BJ (cell line): Measurements from ENCODE around the gene AFF4. TPM values are rescaled to one million over a fixed set of nuclear protein-coding genes. Genes with fewer than 3 reads are reported as not detected.

ENCODE experiments used
- CTCF ChIA-PET: fragments of 350-600 bp; formaldehyde crosslinking; extraction: SDS; loops from one replicate; lab custom pipeline; 2021; ENCODE audit warnings: antibody characterized with exemption, inconsistent platforms; lab: Yijun Ruan, JAX
- POLR2A ChIA-PET: fragments of 300-600 bp; sonication (Branson Sonifier 250); formaldehyde crosslinking; extraction: SDS; loops from one replicate; lab custom pipeline; 2021; ENCODE audit warnings: antibody characterized with exemption; lab: Charles Lee
- DNase-seq: peaks from one replicate; pipeline ENCODE4 v3.0.0-alpha.2; 2011; ENCODE audit warnings: low read depth
- H3K27me3 ChIP-seq: 2 replicates; pipeline ENCODE4 v1.6.0; 2011; ENCODE audit warnings: low read length; ENCODE audit not compliant: control insufficient read depth, insufficient read depth
- H3K36me3 ChIP-seq: 2 replicates; pipeline ENCODE4 v1.5.1; 2011; ENCODE audit warnings: low read length; ENCODE audit not compliant: control insufficient read depth, insufficient read depth
- H3K4me3 ChIP-seq: 2 replicates; pipeline ENCODE4 v1.5.1; 2011; ENCODE audit warnings: low read depth, mild to moderate bottlenecking, control low read depth, low read length
- CTCF ChIP-seq: IDR thresholded peaks from 2 replicates; pipeline ENCODE4 v1.5.1; 2011; ENCODE audit warnings: low read depth, mild to moderate bottlenecking, control low read depth, inconsistent platforms, low read length, moderate library complexity; ENCODE audit not compliant: insufficient read depth
- polyA plus RNA-seq: library from polyadenylated mRNA; depleted of rRNA; stranded (reverse); fragments of >200 nt; gene quantifications from 2 replicates; pipeline ENCODE4 v1.2.3, GENCODE V29; 2011

The AFF4 gene
- polyA plus RNA-seq, 1 experiment: 42.5 TPM

GRCh38 chr5:132872788-132873118, 90.7 kb downstream of the AFF4 start:
- no peak for TF ChIP-seq CTCF
- Histone ChIP-seq H3K36me3 (peaks cover 8% of the 10 kb centered on the region), H3K27me3 (no peaks in the 10 kb centered on the region; the same call in 1 of the 2 replicates), H3K4me3 (no peak overlapping the region)
- ChIA-PET POLR2A (no interaction called here), CTCF (interaction anchor here (0.5 to 1.3 kb wide), 2 partner anchors 19 to 160 kb away, joined by 4 to 6 read pairs; no protein-coding TSS in a partner anchor)
- no peak for DNase-seq

- no peak for DNase-seq
- H3K36me3 ChIP-seq: peaks cover 7% of the 10 kb centered on the region; the same call in 1 of the 2 replicates
- H3K27me3 ChIP-seq: no peaks in the 10 kb centered on the region; the same call in 1 of the 2 replicates
- no peak for TF ChIP-seq CTCF
- ChIA-PET POLR2A (no interaction called here), CTCF (interaction anchor here (1.3 to 2.9 kb wide), 3 partner anchors 12 to 51 kb away, joined by 4 to 12 read pairs (median 6); no protein-coding TSS in a partner anchor)
- H3K4me3 ChIP-seq: no peak overlapping the region
These were observed 91.8 kb downstream of the AFF4 start for GRCh38 chr5:132871459-132872284.

GRCh38 chr5:132870801-132871200, 92.6 kb downstream of the AFF4 start:
- H3K27me3 ChIP-seq: no peaks in the 10 kb centered on the region; the same call in 1 of the 2 replicates
- DNase-seq: no peak
- POLR2A ChIA-PET: no interaction called here

DNA sequence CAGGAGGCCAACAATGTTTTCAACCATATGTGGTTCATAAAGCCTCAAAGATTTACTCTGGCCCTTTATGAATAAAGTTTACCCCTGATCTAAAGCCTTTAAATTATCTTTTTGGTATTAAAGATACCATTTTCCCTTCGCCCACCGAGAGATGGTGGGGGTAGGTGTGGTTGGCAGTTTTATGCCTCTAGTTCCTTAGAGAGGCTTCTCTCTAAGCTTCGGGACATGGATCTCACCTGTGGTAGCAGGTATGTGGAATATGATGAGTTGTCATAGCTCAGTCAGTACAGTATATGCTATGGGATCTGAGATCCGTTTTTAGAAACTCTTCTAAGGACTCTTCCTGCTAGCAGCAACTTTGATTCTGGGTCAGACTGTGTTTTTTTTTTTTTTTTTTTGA, 94.7 kb downstream of the AFF4 start:
- no peaks in the 10 kb centered on the region; the same call in 1 of the 2 replicates for H3K27me3 ChIP-seq
- H3K36me3 ChIP-seq: peaks cover 6% of the 10 kb centered on the region; the same call in 1 of the 2 replicates
- POLR2A ChIA-PET: no interaction called here
- CTCF ChIA-PET: interaction anchor here (1.2 to 11.5 kb wide), 5 partner anchors 8 to 48 kb away, joined by 3 to 71 read pairs (median 5); partner anchors contain the start of gene SHROOM1
- H3K4me3 ChIP-seq: no peak overlapping the region
- TF ChIP-seq CTCF: no peak
- DNase-seq: no peak

More at GRCh38 chr5:132870801-132871200, 92.6 kb downstream of the AFF4 start:
- Histone ChIP-seq H3K36me3 (peaks cover 7% of the 10 kb centered on the region; the same call in 1 of the 2 replicates), H3K4me3 (no peak overlapping the region)
- TF ChIP-seq CTCF: no peak
- CTCF ChIA-PET: interaction anchor here (1.5 to 2.9 kb wide), 3 partner anchors 9 to 50 kb away, joined by 3 to 12 read pairs (median 4); no protein-coding TSS in a partner anchor

DNA sequence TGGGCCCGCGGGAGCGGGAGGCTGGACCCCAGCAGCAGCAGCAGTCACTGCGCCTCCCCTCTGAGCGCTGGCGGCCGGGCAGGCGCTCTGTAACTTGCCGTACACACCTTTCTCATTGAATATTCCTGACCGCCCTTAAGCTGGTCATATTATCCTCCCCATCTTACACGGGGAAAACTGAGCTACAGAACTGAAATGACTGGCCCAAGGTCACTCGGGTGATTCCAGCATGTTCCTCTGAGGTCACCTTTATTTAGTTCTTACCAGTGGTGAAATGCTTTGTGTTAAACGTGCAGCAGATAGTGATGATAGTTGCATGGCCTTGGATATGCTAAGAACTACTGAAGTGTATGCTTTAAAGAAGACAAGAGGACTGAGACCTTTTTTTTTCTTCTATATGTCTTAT, 96.4 kb downstream of the AFF4 start:
- H3K27me3 ChIP-seq: no peaks in the 10 kb centered on the region
- CTCF ChIA-PET: interaction anchor here (0.6 to 11.5 kb wide), 5 partner anchors 13 to 47 kb away, joined by 3 to 71 read pairs (median 13); partner anchors contain the start of gene SHROOM1
- TF ChIP-seq CTCF: no peak
- H3K4me3 ChIP-seq: peak overlapping the region; percentile 79
- no peak for DNase-seq
- peaks cover 5% of the 10 kb centered on the region; the same call in 1 of the 2 replicates for H3K36me3 ChIP-seq
- POLR2A ChIA-PET: interaction anchor here (0.6 kb wide), 1 partner anchor 213 kb away, joined by 5 read pairs; no protein-coding TSS in a partner anchor
